Measurements from ENCODE around the gene P2RX2.

P2RX2 gene

GRCh38 chr12:132582582-132583410, 35.8 kb upstream of the P2RX2 start:
- FAIRE-seq (no peak), DNase-seq (ENCODE audit: insufficient read length, low spot score) (no peak)
- TF ChIP-seq PAX5 (IDR thresholded peaks at IDR 0.05; ENCODE audit: insufficient read depth, low read length, severe bottlenecking) (no peak), POLR2A (IDR thresholded peaks at IDR 0.05; ENCODE audit: low read depth, low read length) (no peak), TAF1 (IDR thresholded peaks at IDR 0.05; ENCODE audit: low read depth, low read length) (no peak), SPI1 (IDR thresholded peaks at IDR 0.05; ENCODE audit: low read depth, low read length) (no peak), POLR2AphosphoS5 (IDR thresholded peaks at IDR 0.05; ENCODE audit: low read depth, low read length) (no peak), POU2F2 (IDR thresholded peaks at IDR 0.05; ENCODE audit: low read depth, low read length) (no peak)

GRCh38 chr12:132583411-132583710, 35.2 kb upstream of the P2RX2 start:
- no peak for FAIRE-seq
- DNase-seq (ENCODE audit: insufficient read length, low spot score): no peak
- TF ChIP-seq PAX5 (IDR thresholded peaks at IDR 0.05; ENCODE audit: insufficient read depth, low read length, severe bottlenecking) (no peak), POU2F2 (IDR thresholded peaks at IDR 0.05; ENCODE audit: low read depth, low read length) (no peak), POLR2A (IDR thresholded peaks at IDR 0.05; ENCODE audit: low read depth, low read length) (no peak), TAF1 (IDR thresholded peaks at IDR 0.05; ENCODE audit: low read depth, low read length) (no peak)

DNA sequence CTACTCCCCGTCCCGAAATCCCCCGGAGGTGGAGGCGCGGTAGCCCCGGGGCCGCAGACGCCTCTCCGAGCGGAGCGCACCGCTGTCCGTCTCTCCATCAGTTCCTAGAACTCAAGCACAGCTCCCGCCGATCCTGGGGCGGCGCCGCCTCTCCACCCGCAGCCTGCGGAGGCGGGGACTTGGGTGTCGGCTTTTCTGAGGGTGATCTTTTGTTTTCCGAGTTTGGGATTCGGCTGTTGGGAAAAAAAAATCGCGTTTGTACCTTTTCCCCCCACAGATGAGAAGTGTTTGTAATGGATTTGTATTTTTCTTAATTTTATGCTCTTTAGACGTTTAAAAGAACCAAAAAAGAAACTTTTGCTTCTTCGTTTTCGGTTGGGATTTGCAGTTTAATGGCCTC, 34.8 kb upstream of the P2RX2 start:
- no peak for FAIRE-seq
- no peak for DNase-seq (ENCODE audit: insufficient read length, low spot score)
- TF ChIP-seq PAX5 (IDR thresholded peaks at IDR 0.05; ENCODE audit: insufficient read depth, low read length, severe bottlenecking) (no peak), POLR2A (IDR thresholded peaks at IDR 0.05; ENCODE audit: low read depth, low read length) (no peak), SPI1 (IDR thresholded peaks at IDR 0.05; ENCODE audit: low read depth, low read length) (no peak), POU2F2 (IDR thresholded peaks at IDR 0.05; ENCODE audit: low read depth, low read length) (no peak), TAF1 (IDR thresholded peaks at IDR 0.05; ENCODE audit: low read depth, low read length) (no peak), POLR2AphosphoS5 (IDR thresholded peaks at IDR 0.05; ENCODE audit: low read depth, low read length) (no peak)

DNA sequence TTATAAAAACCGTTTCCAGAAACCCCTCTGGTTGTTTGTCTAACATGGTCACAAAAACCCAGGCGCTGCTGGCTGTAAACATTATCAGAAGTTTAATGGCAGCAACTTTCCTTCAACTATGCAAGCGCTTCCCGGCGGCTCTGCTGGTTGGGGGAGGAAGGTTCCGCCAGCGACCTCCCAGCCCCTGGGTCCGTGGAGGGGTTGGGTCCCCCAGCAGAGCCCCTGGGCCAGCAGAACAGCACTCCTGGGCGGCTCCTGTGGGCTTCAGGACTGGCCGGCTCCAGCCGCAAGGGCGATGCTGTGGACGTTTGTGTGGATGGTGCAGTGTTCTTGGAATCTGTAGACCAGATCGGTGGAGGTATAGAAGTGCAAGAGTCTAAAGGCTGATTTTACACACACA, 34.1 kb upstream of the P2RX2 start:
- FAIRE-seq: no peak
- no peak for DNase-seq (ENCODE audit: insufficient read length, low spot score)
- TF ChIP-seq POLR2A (IDR thresholded peaks at IDR 0.05; ENCODE audit: low read depth, low read length) (no peak), POLR2AphosphoS5 (IDR thresholded peaks at IDR 0.05; ENCODE audit: low read depth, low read length) (no peak), SPI1 (IDR thresholded peaks at IDR 0.05; ENCODE audit: low read depth, low read length) (no peak), TAF1 (IDR thresholded peaks at IDR 0.05; ENCODE audit: low read depth, low read length) (no peak), PAX5 (IDR thresholded peaks at IDR 0.05; ENCODE audit: insufficient read depth, low read length, severe bottlenecking) (no peak), POU2F2 (IDR thresholded peaks at IDR 0.05; ENCODE audit: low read depth, low read length) (no peak)

DNA sequence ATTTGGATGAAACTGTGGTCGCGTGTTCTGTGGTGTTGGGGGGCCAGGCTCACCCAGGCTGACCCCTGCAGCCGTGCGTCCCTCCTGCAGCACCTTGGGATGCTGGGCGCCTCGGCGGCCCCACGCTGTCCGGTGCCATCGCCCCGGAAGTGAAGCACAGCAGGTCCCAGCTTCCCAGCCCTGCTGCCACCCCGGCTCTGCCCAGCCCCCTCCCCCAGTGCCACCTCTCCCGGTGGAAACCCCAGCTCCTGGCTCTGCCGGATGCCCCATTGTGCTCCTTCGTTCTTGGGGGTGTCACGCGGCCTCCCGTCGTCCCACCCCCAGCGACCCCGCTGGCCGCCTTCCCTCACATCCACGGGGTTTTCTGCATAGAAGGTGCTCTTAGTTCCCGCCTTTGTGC, 33.4 kb upstream of the P2RX2 start:
- DNase-seq (ENCODE audit: insufficient read length, low spot score) (no peak), FAIRE-seq (no peak)
- TF ChIP-seq SPI1 (IDR thresholded peaks at IDR 0.05; ENCODE audit: low read depth, low read length): no peak
- no peak for TF ChIP-seq POLR2AphosphoS5 (IDR thresholded peaks at IDR 0.05; ENCODE audit: low read depth, low read length)
- TF ChIP-seq TAF1 (IDR thresholded peaks at IDR 0.05; ENCODE audit: low read depth, low read length): no peak
- TF ChIP-seq PAX5 (IDR thresholded peaks at IDR 0.05; ENCODE audit: insufficient read depth, low read length, severe bottlenecking): no peak

- TF ChIP-seq POLR2AphosphoS5 (IDR thresholded peaks at IDR 0.05; ENCODE audit: low read depth, low read length): no peak
- no peak for TF ChIP-seq POU2F2 (IDR thresholded peaks at IDR 0.05; ENCODE audit: low read depth, low read length)
- no peak for TF ChIP-seq SPI1 (IDR thresholded peaks at IDR 0.05; ENCODE audit: low read depth, low read length)
- no peak for TF ChIP-seq POLR2A (IDR thresholded peaks at IDR 0.05; ENCODE audit: low read depth, low read length)
- TF ChIP-seq TAF1 (IDR thresholded peaks at IDR 0.05; ENCODE audit: low read depth, low read length): no peak
- no peak for TF ChIP-seq PAX5 (IDR thresholded peaks at IDR 0.05; ENCODE audit: insufficient read depth, low read length, severe bottlenecking)
- DNase-seq (ENCODE audit: insufficient read length, low spot score) (no peak), FAIRE-seq (no peak)
Measured at GRCh38 chr12:132586929-132587328, 31.6 kb upstream of the P2RX2 start.

- TF ChIP-seq SPI1 (IDR thresholded peaks at IDR 0.05; ENCODE audit: low read depth, low read length) (no peak), POLR2A (IDR thresholded peaks at IDR 0.05; ENCODE audit: low read depth, low read length) (no peak), PAX5 (IDR thresholded peaks at IDR 0.05; ENCODE audit: insufficient read depth, low read length, severe bottlenecking) (no peak)
- FAIRE-seq (no peak), DNase-seq (ENCODE audit: insufficient read length, low spot score) (no peak)
Measured at GRCh38 chr12:132587781-132588180, 30.8 kb upstream of the P2RX2 start.

DNA sequence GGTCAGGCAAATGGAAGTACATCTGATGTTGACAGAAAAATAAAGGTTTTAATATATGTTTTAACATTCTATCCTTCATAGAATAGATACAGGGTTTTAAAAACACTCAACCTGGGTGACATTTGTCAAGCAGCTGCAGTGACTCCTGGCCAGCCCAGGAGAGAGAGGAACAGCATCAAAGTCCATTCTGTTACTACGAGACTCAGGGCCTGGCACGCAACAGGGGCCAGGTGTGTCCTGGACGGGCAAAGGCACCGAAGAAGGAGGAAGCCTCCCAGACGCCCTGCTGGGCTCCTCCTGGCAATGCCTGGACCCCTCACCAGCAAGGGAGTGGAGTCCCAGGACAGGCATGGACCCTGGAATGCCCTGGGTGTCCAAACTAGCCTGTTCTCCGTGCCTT, 30.3 kb upstream of the P2RX2 start:
- FAIRE-seq (no peak), DNase-seq (ENCODE audit: insufficient read length, low spot score) (no peak)
- TF ChIP-seq TAF1 (IDR thresholded peaks at IDR 0.05; ENCODE audit: low read depth, low read length) (no peak), PAX5 (IDR thresholded peaks at IDR 0.05; ENCODE audit: insufficient read depth, low read length, severe bottlenecking) (no peak)

- no peak for TF ChIP-seq SPI1 (IDR thresholded peaks at IDR 0.05; ENCODE audit: low read depth, low read length)
- no peak for TF ChIP-seq POU2F2 (IDR thresholded peaks at IDR 0.05; ENCODE audit: low read depth, low read length)
- TF ChIP-seq POLR2AphosphoS5 (IDR thresholded peaks at IDR 0.05; ENCODE audit: low read depth, low read length): no peak
- TF ChIP-seq POLR2A (IDR thresholded peaks at IDR 0.05; ENCODE audit: low read depth, low read length): no peak
- TF ChIP-seq PAX5 (IDR thresholded peaks at IDR 0.05; ENCODE audit: insufficient read depth, low read length, severe bottlenecking): no peak
- no peak for TF ChIP-seq TAF1 (IDR thresholded peaks at IDR 0.05; ENCODE audit: low read depth, low read length)
- no peak for DNase-seq (ENCODE audit: insufficient read length, low spot score)
- FAIRE-seq: no peak
Measured at GRCh38 chr12:132588821-132589669, 29.5 kb upstream of the P2RX2 start.

Data from GM12891 (cell line).